Gastroesophageal sphincter (tissue), 4 donors: Measurements from ENCODE around the gene SLC2A9. TPM values are rescaled to one million over a fixed set of nuclear protein-coding genes. Genes with fewer than 3 reads are reported as not detected.

Experiments
- ATAC-seq: fragments of 150-250 bp; one replicate; pipeline ENCODE4 v1.9.1; 2016; ENCODE audit warnings: mild to moderate bottlenecking, moderate library complexity
- H3K27ac ChIP-seq, 4 donors: fragments of 200-600 bp; sonication (generic) in 3 of 4; 1 replicate in 3 of 4; 2 replicates in 1 of 4; pipeline ENCODE4 v1.5.1; 2016 to 2019
- H3K27me3 ChIP-seq: fragments of 200-600 bp; sonication (generic); one replicate; pipeline ENCODE4 v1.5.1; 2019
- H3K36me3 ChIP-seq, 2 donors: fragments of 200-600 bp; sonication (generic); one replicate each; pipeline ENCODE4 v1.5.1; 2019; ENCODE audit warnings: control low read depth in 1 of 2
- H3K4me1 ChIP-seq, 3 donors: fragments of 200-600 bp; sonication (generic); 1 replicate in 2 of 3; 2 replicates in 1 of 3; pipeline ENCODE4 v1.5.1; 2016 to 2019; ENCODE audit warnings: control low read depth in 2 of 3
- H3K4me3 ChIP-seq, 2 donors: fragments of 200-600 bp; sonication (generic); one replicate each; pipeline ENCODE4 v1.5.1; 2019; ENCODE audit warnings: mild to moderate bottlenecking in 1 of 2, moderate library complexity in 1 of 2
- H3K9me3 ChIP-seq, 3 donors: fragments of 200-600 bp; sonication (generic); one replicate each; pipeline ENCODE4 v1.5.1; 2017 to 2019; ENCODE audit warnings: control low read depth in 2 of 3
- EP300 ChIP-seq: sonication (generic); formaldehyde crosslinking; IDR thresholded peaks from one replicate; pipeline ENCODE4 v1.6.1; 2017; ENCODE audit warnings: antibody characterized with exemption, mild to moderate bottlenecking
- POLR2A ChIP-seq, 2 donors: fragments of 450-650 bp; IDR thresholded peaks; one replicate each; pipeline ENCODE4 v1.6.1; 2017; ENCODE audit warnings: antibody characterized with exemption in 2 of 2, mild to moderate bottlenecking in 2 of 2, moderate library complexity in 1 of 2
- POLR2AphosphoS5 ChIP-seq: sonication (generic); formaldehyde crosslinking; IDR thresholded peaks from one replicate; pipeline ENCODE4 v1.6.1; 2017; ENCODE audit warnings: antibody characterized with exemption
- WGBS, 2 donors: methylation state at CpG; one replicate each; pipeline ENCODE4 v1.1.5; 2018; ENCODE audit warnings: low coverage in 1 of 2; 5-methylcytosine and 5-hydroxymethylcytosine counted together
- total RNA-seq, 4 donors: library from RNA; depleted of rRNA; stranded (reverse); fragments of >200 nt; gene quantifications; one replicate each; pipeline ENCODE4 v1.1.0, GENCODE V29; 2016
- TF ChIP-seq, protein P1 (sequence below), 4 experiments: fragments of 200-600 bp in 2 of 4; fragments of 450-650 bp in 2 of 4; sonication (generic) in 1 of 4; IDR thresholded peaks; one replicate each; pipeline ENCODE4 v1.5.1; 2017 to 2019; ENCODE audit warnings: antibody characterized with exemption in 4 of 4, mild to moderate bottlenecking in 2 of 4, moderate library complexity in 2 of 4

The SLC2A9 gene
- total RNA-seq, 4 donors from 2014 or later, result 3.1 to 6.5 (median 4.3) TPM

DNA sequence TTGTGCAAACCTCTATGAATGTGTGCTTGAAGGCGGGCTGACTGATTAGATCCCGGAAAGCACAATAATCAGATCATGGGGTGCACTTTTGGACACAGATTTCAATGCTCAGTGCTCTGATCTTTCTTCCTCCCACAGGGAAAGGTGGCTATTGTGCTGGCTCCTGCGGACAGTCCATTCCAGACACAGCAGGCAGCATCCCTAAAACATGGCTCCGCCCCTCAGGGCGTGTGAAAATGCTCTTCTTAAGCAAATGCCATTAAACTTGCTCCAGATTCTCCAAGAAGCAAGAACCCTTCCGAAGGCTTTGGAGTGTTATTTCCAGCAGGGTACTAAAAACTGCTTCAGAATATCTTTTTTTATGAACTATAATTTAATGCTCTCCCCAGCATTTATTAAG lies 100.0 kb downstream of the SLC2A9 start:
- TF ChIP-seq, protein P1, sequence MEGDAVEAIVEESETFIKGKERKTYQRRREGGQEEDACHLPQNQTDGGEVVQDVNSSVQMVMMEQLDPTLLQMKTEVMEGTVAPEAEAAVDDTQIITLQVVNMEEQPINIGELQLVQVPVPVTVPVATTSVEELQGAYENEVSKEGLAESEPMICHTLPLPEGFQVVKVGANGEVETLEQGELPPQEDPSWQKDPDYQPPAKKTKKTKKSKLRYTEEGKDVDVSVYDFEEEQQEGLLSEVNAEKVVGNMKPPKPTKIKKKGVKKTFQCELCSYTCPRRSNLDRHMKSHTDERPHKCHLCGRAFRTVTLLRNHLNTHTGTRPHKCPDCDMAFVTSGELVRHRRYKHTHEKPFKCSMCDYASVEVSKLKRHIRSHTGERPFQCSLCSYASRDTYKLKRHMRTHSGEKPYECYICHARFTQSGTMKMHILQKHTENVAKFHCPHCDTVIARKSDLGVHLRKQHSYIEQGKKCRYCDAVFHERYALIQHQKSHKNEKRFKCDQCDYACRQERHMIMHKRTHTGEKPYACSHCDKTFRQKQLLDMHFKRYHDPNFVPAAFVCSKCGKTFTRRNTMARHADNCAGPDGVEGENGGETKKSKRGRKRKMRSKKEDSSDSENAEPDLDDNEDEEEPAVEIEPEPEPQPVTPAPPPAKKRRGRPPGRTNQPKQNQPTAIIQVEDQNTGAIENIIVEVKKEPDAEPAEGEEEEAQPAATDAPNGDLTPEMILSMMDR (IDR thresholded peaks at IDR 0.05), result no peak
- ATAC-seq, result no peak
- 63% methylated on average over 6 of the region's 6 CpGs; no CpG with 5 or more reads in 1 of the 2 donors for WGBS, 2 donors
- Histone ChIP-seq H3K27me3 (no peaks in the 10 kb centered on the region), H3K4me1 (no peaks in the 10 kb centered on the region), H3K9me3 (no peaks in the 10 kb centered on the region), H3K4me3 (no peak overlapping the region), H3K27ac (no peak overlapping the region), H3K36me3 (no peaks in the 10 kb centered on the region)

DNA sequence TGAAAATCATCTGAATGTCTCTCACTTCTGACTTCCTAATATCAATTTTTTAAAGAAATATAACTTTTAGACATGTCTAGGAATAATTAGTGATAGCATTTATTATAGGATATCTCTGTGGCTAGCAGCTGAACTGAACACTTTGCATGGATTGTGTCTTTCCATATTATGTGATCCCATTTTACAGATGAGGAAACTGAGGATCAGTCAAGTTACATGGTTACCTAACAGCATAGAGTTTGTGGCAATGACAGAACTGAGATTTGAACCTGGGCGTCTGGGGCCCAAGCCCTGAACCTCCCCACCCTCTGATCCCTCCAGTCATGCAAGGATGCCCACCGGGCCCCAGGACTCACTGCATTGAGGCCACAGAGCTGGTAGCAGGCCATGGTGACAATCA lies 101.3 kb downstream of the SLC2A9 start:
- no peaks in the 10 kb centered on the region for H3K27me3 ChIP-seq
- H3K9me3 ChIP-seq, result no peaks in the 10 kb centered on the region
- H3K4me3 ChIP-seq, result no peak overlapping the region
- no peaks in the 10 kb centered on the region for H3K36me3 ChIP-seq
- TF ChIP-seq EP300 (no peak), POLR2AphosphoS5 (no peak), POLR2A (IDR thresholded peaks at IDR 0.05) (no peak)
- TF ChIP-seq, protein P1 (IDR thresholded peaks at IDR 0.05), result no peak
- ATAC-seq, result no peak
- WGBS, 2 donors, result 100% methylated on average over 2 of the region's 2 CpGs; no CpG with 5 or more reads in 1 of the 2 donors
- no peak overlapping the region for H3K27ac ChIP-seq
- no peaks in the 10 kb centered on the region for H3K4me1 ChIP-seq

DNA sequence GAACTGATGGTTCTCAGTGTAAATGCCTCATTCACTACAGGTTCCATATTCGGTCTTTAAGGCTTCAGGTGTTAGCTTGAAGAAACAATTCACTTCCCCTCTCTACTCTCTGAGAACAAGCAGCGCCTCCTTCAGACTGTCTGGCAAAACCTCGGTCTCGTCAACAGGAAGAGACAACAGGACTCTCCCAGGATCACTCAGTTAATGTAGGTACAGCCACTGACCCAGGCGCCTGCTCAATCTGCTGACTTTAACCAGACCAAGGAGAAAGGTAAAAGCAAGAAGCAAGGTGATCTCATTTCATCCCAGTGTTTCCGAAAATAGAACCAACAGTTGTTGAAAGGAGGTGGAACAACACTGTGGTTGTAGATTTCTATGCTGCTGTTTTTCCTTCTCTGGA lies 102.2 kb downstream of the SLC2A9 start:
- Histone ChIP-seq H3K9me3 (no peaks in the 10 kb centered on the region), H3K36me3 (no peaks in the 10 kb centered on the region), H3K4me1 (no peaks in the 10 kb centered on the region), H3K27ac (no peak overlapping the region), H3K27me3 (no peaks in the 10 kb centered on the region), H3K4me3 (no peak overlapping the region)
- 87 to 92% methylated on average over 3 to 4 of the region's 6 CpGs for WGBS, 2 donors
- ATAC-seq, result no peak
- TF ChIP-seq, protein P1 (IDR thresholded peaks at IDR 0.05), result no peak
- TF ChIP-seq EP300 (no peak), POLR2A (IDR thresholded peaks at IDR 0.05) (no peak), POLR2AphosphoS5 (no peak)

DNA sequence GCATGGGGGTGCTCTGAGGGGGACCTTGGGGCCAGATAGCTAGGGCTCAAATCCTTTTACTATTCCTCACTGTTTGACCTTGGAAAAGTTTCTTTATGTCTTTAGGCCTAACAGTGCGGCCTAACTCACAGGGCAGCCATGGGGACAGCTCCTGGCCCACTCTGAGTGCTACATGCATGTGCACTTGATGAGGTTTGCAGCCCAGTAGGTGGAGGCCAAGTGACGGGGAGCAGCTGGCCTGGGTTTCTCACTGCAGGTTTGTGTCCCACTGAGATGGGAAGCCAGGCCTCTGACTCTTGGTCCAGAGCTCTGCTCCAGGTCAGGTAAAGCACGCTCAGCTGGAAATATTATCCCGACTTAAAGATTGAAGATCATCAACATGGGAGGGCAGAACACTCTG lies 102.8 kb downstream of the SLC2A9 start:
- TF ChIP-seq EP300 (no peak), POLR2A (IDR thresholded peaks at IDR 0.05) (no peak), POLR2AphosphoS5 (no peak)
- TF ChIP-seq, protein P1 (IDR thresholded peaks at IDR 0.05), result no peak
- Histone ChIP-seq H3K36me3 (no peaks in the 10 kb centered on the region), H3K27me3 (no peaks in the 10 kb centered on the region), H3K9me3 (no peaks in the 10 kb centered on the region), H3K4me1 (no peaks in the 10 kb centered on the region), H3K4me3 (no peak overlapping the region), H3K27ac (no peak overlapping the region)
- no peak for ATAC-seq
- no CpG with 5 or more reads among the region's 4 CpGs for WGBS, 2 donors

DNA sequence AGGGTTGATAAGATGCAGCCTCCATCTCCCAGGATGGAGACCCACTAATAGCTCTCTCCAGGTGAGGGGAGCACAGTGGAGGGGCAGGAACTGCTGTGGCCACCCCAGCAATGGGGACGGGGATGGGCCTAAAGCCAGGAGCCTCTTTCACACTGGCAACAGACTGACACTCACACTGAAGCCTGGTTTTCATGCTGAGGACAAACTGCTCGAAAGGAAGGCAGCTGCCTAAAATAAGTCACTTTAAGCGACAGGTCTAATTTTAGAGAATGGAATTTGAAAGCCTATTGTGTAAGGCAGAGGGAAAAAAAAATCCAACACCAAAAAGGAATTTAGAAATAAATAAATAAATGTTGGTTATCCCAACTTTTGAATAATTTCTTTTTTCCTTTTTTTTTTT lies 104.4 kb downstream of the SLC2A9 start:
- WGBS, 2 donors, result 74 to 77% methylated on average over 2 to 3 of the region's 3 CpGs

More for the DNA sequence above, 104.4 kb downstream of the SLC2A9 start:
- Histone ChIP-seq H3K4me1 (no peaks in the 10 kb centered on the region), H3K36me3 (no peaks in the 10 kb centered on the region), H3K27ac (no peak overlapping the region), H3K4me3 (no peak overlapping the region), H3K27me3 (no peaks in the 10 kb centered on the region), H3K9me3 (no peaks in the 10 kb centered on the region)
- TF ChIP-seq, protein P1 (IDR thresholded peaks at IDR 0.05), result no peak
- TF ChIP-seq EP300, result no peak
- no peak for TF ChIP-seq POLR2AphosphoS5
- TF ChIP-seq POLR2A (IDR thresholded peaks at IDR 0.05), result no peak
- no peak for ATAC-seq
